Suprapubic skin (tissue), 4 donors: ENCODE data around the gene MGAT3.

ENCODE experiments used
- CTCF ChIP-seq, 2 donors: fragments of 200-600 bp in 1 of 2; fragments of 450-650 bp in 1 of 2; sonication (generic) in 1 of 2; IDR thresholded peaks; one replicate each; pipeline ENCODE4 v1.5.1; 2016 to 2019; ENCODE audit warnings: antibody characterized with exemption in 2 of 2, mild to moderate bottlenecking in 1 of 2, moderate library complexity in 1 of 2
- EP300 ChIP-seq: sonication (generic); formaldehyde crosslinking; IDR thresholded peaks from one replicate; pipeline ENCODE4 v1.6.1; 2017; ENCODE audit warnings: antibody characterized with exemption
- POLR2A ChIP-seq, 2 donors: fragments of 450-650 bp; IDR thresholded peaks; one replicate each; pipeline ENCODE4 v1.6.1; 2017; ENCODE audit warnings: antibody characterized with exemption in 2 of 2, mild to moderate bottlenecking in 2 of 2, moderate library complexity in 2 of 2
- POLR2AphosphoS5 ChIP-seq, 3 donors: sonication (generic); formaldehyde crosslinking; IDR thresholded peaks; one replicate each; pipeline ENCODE4 v1.6.1; 2017; ENCODE audit warnings: antibody characterized with exemption in 3 of 3

GRCh38 chr22:39478441-39478850 lies 21.6 kb downstream of the MGAT3 start:
- TF ChIP-seq CTCF (IDR thresholded peaks at IDR 0.05) (no peak), POLR2AphosphoS5 (IDR thresholded peaks at IDR 0.05) (no peak), POLR2A (IDR thresholded peaks at IDR 0.05) (no peak), EP300 (no peak)
